Chondrocyte (in vitro differentiated cells): ENCODE data around the gene HBG2. TPM values are rescaled to one million over a fixed set of nuclear protein-coding genes. Genes with fewer than 3 reads are reported as not detected.

Source experiments
- DNase-seq: peaks from one replicate; pipeline ENCODE4 v3.0.0; 2021; ENCODE audit warnings: mixed read lengths, low spot score
- H3K27ac Mint-ChIP-seq: one replicate; pipeline ENCODE4 v1.8.0; 2021; ENCODE audit warnings: mild to moderate bottlenecking, moderate library complexity, mixed read lengths; ENCODE audit not compliant: unreplicated experiment
- H3K27me3 Mint-ChIP-seq: 2 replicates; pipeline ENCODE4 v1.8.0; 2021; ENCODE audit warnings: low read depth, mixed read lengths
- H3K36me3 Mint-ChIP-seq: 2 replicates; pipeline ENCODE4 v1.8.0; 2021; ENCODE audit warnings: low read depth, mixed read lengths
- H3K4me1 Mint-ChIP-seq: 2 replicates; pipeline ENCODE4 v1.8.0; 2021; ENCODE audit warnings: low read depth, mild to moderate bottlenecking, mixed read lengths
- H3K4me3 Mint-ChIP-seq: one replicate; pipeline ENCODE4 v1.8.0; 2021; ENCODE audit warnings: mild to moderate bottlenecking, moderate library complexity, mixed read lengths; ENCODE audit not compliant: unreplicated experiment
- H3K9me3 Mint-ChIP-seq: 2 replicates; pipeline ENCODE4 v1.8.0; 2021; ENCODE audit warnings: low read depth, mixed read lengths
- CTCF ChIP-seq: fragments of 200-600 bp; sonication (generic); IDR thresholded peaks from 2 replicates; pipeline ENCODE4 v1.5.0; 2021; ENCODE audit warnings: antibody characterized with exemption, mild to moderate bottlenecking, moderate library complexity
- total RNA-seq: library from RNA; stranded (reverse); gene quantifications from 3 replicates; pipeline ENCODE4 v1.2.1, GENCODE V29; 2021

HBG2 gene
- total RNA-seq, 1 donor from 2014 or later: not detected

- Mint-ChIP-seq H3K4me1 (no peaks in the 10 kb centered on the region), H3K4me3 (no peak overlapping the region), H3K36me3 (no peaks in the 10 kb centered on the region), H3K9me3 (no peaks in the 10 kb centered on the region), H3K27ac (no peak overlapping the region), H3K27me3 (no peaks in the 10 kb centered on the region)
- DNase-seq: no peak
- TF ChIP-seq CTCF: no peak
Observed at GRCh38 chr11:5286351-5286750, 31.8 kb upstream of the HBG2 start.

- no peak for DNase-seq
- H3K27ac Mint-ChIP-seq: no peak overlapping the region
- H3K36me3 Mint-ChIP-seq: no peaks in the 10 kb centered on the region
- no peaks in the 10 kb centered on the region for H3K9me3 Mint-ChIP-seq
- H3K4me3 Mint-ChIP-seq: no peak overlapping the region
- H3K4me1 Mint-ChIP-seq: peaks cover 1% of the 10 kb centered on the region
- TF ChIP-seq CTCF: no peak
- no peaks in the 10 kb centered on the region for H3K27me3 Mint-ChIP-seq
Observed at GRCh38 chr11:5285703-5286340, 31.2 kb upstream of the HBG2 start.

- TF ChIP-seq CTCF: no peak
- H3K27ac Mint-ChIP-seq: no peak overlapping the region
- H3K27me3 Mint-ChIP-seq: no peaks in the 10 kb centered on the region
- no peak for DNase-seq
- H3K4me3 Mint-ChIP-seq: no peak overlapping the region
- no peaks in the 10 kb centered on the region for H3K9me3 Mint-ChIP-seq
- peaks cover 8% of the 10 kb centered on the region for H3K4me1 Mint-ChIP-seq
- no peaks in the 10 kb centered on the region for H3K36me3 Mint-ChIP-seq
Observed at GRCh38 chr11:5284637-5285036, 30.1 kb upstream of the HBG2 start.

- TF ChIP-seq CTCF: no peak
- H3K27ac Mint-ChIP-seq: no peak overlapping the region
- H3K36me3 Mint-ChIP-seq: no peaks in the 10 kb centered on the region
- no peak for DNase-seq
- H3K4me1 Mint-ChIP-seq: peaks cover 8% of the 10 kb centered on the region
- H3K9me3 Mint-ChIP-seq: no peaks in the 10 kb centered on the region
- H3K4me3 Mint-ChIP-seq: no peak overlapping the region
- no peaks in the 10 kb centered on the region for H3K27me3 Mint-ChIP-seq
Observed at GRCh38 chr11:5283882-5284281, 29.3 kb upstream of the HBG2 start.

GRCh38 chr11:5283086-5283485 is 28.5 kb upstream of the HBG2 start:
- Mint-ChIP-seq H3K4me3 (no peak overlapping the region), H3K36me3 (no peaks in the 10 kb centered on the region), H3K9me3 (no peaks in the 10 kb centered on the region), H3K27me3 (no peaks in the 10 kb centered on the region), H3K27ac (no peak overlapping the region), H3K4me1 (peaks cover 8% of the 10 kb centered on the region)
- TF ChIP-seq CTCF: no peak
- DNase-seq: no peak
